ENCODE results near the gene PLPP2.
A peak's percentile ranks its signal among the peaks of the same experiment; 100 is the strongest.
"Not testable (repeated sequence)": the region's sequence is repeated elsewhere in the genome, so short reads cannot be mapped to it uniquely, and the experiment has no call there.

PLPP2 gene

DNA sequence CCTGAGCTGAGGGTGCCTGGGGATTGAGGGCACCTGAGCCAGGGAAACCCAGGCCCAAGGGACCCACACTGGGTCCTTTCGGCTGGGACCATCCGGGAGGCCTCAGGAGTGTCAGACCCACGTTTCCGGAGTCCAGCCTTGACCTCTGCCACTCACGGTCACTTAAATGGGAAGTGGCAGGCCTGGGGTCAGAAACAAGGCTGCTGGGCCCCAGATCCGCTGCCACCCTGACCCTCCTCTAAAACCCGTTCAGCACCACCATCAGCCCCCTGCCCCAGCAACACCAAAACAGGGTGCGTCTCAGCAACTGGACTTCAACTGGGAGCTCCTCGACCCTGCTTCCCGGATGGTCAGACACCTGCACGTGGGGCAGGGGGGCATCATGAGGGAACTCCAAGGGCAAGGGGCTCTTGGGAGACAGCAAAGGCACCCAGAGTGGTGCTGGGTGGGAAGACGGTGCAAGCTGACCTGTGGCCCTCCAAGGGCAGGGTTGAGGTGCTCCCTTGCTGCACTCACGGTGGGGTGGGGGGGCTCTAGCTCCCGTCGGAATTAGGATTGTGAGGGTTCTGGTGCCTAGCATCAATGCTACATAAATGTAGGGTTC lies 1.2 kb upstream of the PLPP2 start:
- no peak for DNase-seq

DNA sequence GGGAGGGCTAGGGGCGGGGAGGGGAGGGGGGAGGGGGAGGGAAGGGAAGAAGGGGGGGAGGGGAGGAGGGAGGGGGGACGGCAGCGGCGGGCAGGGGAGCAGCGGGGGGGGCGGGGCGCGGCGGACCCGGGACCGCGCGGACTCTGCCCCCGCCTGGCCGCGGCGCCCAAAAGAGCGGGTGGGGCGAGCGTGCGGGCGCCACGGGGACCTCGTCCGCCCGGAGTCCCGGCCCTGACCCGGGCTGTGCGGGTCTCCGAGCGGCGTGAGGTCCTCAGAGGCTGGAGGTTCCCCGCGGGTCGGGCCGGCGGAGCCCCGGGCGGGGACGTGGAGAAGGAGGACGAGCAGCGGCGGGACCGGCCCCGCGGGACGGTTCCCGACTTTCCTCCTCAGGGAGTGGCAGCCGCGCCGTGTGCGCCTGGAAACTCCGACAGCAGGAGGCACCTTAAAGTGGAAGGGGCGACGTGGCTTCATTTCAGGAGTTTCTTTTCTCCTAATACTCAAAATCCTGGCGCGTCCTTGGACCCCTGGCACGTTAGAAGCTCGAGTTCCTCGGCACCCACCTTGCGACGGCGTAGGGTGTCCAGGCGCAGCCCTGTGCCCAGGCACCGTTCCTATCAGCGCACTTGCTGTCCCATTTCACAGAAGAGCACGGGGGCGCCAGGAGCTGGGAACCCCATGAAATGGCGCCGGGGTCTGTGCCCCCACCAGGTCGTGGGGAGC lies 518 bp upstream of the PLPP2 start:
- no peak for DNase-seq

GRCh38 chr19:290372-291005 lies 714 bp downstream of the PLPP2 start:
- DNase-seq: no peak

DNA sequence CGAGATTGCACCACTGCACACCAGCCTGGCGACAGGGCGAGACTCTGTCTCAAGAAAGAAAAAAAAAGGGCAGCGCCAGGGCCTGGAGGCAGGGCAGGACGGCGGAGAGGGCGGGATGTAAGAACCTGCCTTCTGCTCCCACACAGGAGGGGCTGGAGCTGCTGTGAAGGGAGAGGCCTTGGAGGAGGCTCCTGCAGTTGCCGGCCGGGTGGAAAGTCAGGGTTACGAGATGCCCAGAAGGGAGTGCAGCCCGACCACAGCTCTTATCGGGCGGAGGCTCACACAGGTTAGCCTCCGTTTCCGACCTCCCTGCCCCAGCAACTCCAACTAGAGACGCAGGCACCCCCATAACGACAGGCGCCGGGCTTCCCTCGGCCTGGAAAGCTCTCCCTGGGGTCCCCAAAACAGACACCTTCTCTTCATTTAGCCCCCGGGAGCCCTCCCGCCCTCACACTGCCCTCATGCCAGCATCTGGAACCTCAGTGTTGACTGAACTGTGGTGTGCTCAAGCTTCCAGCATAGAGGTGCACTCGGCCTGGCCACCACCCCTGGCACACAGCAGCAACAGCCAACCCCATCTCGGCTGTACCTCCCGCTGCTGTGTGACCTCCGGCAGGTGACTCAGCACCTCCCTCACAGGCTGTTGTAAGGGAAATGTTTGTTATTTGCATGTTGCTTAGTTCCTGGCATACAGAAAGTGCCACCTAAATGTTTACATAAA lies 1.4 kb downstream of the PLPP2 start:
- peak; percentile 20 for DNase-seq

DNA sequence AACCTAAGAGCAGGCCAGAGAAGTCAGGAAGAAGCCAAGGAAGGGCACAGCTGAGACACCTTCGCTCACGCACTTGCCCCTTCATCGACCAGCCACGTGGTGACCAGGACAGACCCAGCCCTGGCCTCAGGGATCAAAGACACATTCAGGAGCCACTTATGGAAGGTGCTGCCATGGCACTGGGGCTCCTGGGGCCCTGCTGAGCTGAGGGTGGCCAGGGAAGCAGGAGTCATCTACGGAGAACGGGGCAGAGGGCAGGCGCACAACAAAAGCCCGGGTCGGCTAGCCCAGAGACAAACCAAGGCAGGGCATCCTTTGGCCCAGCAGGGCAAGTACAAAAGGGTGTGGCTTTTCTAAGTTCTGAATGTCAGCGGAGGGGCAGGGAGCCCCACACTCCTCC lies 2.3 kb downstream of the PLPP2 start:
- DNase-seq: no peak

GRCh38 chr19:287381-287871 lies 3.8 kb downstream of the PLPP2 start:
- no peak for DNase-seq

DNA sequence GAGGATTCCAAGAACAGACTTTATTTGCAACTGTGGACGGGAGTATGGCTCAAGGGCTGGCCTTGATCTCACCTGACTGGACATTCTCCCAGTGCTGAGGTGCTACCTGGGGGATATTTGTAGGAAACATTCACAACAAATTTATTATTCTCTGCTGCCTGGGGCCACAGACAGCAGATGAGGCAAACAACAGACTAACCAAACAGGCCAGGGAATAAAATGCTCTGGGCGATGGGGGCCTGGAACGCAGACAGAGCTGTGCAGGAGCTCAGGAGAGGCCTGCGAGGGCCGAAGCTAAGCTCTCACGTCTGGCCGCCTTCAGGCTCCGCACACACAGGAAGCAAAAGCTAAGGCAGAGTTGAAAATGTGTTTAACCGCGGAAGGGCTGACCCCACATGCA lies 7.8 kb downstream of the PLPP2 start:
- DNase-seq: no peak

GRCh38 chr19:282501-282900 lies 8.7 kb downstream of the PLPP2 start:
- no peak for DNase-seq

GRCh38 chr19:281992-282391 lies 9.2 kb downstream of the PLPP2 start:
- no peak for DNase-seq

DNA sequence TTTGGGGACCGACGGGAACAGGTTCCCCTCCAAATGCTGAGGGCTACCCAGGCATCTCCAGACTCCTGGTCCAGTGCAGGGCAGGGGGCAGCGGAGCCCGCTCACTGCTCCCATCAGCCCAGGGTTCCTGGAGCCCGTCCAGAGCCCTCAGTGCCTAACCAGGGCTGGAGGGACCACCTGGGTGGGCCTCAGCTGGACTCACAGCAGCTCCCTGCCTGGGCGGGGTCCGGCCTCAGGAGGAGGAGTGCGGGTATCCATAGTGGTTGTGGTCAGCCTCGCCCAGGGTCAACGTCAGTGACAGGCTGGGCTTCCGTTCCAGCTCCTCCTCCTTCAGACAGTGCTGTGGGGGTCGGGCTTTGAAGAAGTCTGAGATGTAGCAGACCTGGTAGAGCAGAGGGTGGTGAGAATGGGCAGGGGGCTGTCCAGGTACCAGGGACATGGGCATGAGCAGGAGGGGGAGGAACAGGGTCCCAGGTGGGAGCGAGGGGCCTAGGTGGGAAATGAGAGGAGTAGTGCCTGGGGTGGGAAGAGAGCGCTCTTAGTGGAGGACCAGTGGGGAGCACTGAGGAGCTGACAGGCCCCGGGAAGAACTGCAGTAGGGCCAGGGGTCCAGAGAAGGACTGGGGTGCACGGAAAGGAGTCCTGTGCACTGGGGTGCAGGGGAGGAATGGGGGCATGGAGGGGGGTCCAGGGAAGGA lies 9.9 kb downstream of the PLPP2 start:
- no peak for DNase-seq

DNA sequence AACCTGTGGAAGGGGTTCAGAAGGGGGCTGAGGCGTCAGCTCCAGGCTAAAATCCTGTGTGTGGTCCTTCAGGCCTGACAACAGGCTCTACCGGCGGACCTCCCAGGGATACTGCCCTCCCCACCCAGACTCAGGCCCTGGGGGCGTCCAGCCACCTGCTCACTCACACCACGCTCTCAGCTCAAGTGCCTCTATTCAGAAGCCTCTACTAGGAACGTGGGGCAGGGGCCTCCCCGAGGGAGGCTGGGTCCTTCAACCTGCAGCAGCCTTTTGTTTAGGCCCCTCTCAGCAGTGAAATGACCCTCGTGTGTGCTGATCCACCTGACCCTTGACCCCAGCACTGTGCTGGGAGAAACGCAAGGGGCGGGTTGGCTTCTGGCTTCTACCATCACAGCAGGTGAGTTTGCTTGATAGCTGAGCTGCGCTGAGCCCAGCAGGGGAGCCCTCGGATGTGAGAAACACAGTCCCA lies 10.6 kb downstream of the PLPP2 start:
- no peak for DNase-seq

DNA sequence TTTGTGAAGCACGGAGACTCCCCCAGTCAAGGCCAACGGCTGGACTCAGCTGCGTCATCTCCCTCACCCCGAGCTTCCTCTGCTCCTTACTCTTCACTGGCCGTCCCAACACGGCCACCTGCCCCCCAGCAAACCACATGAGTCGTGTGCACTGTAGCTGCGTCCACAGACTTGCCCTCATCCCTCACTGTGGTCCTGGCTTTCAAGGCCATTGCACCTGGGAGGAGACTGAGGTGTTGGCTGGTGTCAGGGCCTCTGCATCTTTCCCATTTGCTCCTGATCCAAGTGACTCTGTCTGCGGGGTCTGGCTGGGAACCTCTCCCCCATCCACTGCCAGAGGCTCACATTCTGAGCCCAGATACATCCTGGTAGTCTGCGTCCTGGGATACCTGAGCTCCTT lies 11.5 kb downstream of the PLPP2 start:
- DNase-seq: no peak

DNA sequence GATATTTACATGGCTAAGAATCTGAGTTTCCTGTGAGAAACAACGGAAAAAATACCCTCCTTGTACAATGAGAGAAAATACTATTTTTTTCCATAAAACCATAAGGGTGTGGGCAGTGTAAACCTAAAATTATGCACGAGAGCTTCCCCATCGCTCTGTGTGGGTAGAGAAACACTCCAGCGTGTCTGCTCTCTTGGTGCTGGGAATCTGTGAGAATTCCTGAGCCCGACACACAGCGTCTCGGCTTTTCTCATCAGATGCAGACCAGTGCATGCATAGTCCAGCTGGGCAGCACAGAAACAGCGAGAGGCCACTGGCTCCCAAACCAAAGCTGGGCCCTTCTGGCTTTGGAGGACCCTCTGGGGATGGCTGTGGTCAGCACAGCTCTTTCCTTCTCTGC lies 12.0 kb downstream of the PLPP2 start:
- no peak for DNase-seq

- DNase-seq: no peak
These were observed 13.5 kb downstream of the PLPP2 start for GRCh38 chr19:277581-278165.

DNA sequence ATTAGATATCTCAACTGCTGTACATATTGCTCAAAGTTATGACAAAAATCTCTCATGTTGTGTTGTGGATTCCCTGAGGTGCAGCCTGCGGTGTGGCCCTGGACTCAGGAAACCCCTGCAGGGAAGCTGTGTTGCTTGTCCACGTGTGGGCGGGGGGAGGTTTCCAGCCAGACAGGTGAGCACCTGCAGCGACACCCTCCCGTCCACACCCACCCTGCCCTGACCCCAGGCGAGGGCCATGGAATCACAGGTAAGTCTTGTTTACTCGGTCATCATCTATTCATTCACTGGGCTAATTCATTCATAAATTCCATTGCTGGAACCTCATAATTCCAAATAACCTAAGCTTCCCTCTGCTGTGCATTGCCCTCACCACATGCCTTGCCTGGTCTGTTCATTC lies 14.1 kb downstream of the PLPP2 start:
- no peak for DNase-seq

GRCh38 chr19:275958-276646 lies 15.1 kb downstream of the PLPP2 start:
- DNase-seq: no peak

GRCh38 chr19:275000-275399 lies 16.2 kb downstream of the PLPP2 start:
- DNase-seq: no peak

DNA sequence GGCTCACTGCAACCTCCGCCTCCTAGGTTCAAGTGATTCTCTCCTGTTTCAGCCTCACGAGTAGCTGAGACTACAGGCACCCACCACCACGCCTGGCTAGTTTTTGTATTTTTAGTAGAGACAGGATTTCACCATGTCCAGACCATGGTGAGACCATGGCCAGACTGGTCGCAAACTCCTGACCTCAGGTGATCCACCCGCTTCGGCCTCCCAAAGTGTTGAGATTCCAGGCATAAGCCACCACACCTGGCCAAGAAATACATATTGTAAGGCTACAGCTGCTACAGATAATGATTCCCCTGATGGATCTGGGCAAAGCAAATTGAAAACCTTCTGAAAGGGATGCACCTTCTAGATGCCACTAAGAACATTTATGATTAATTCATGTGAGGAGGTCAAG lies 17.8 kb downstream of the PLPP2 start:
- no peak for DNase-seq

- DNase-seq: no peak
These were observed 19.3 kb downstream of the PLPP2 start for GRCh38 chr19:271856-272255.

- not testable (repeated sequence) for DNase-seq
These were observed 20.4 kb downstream of the PLPP2 start for GRCh38 chr19:270766-271318.

- DNase-seq: no peak
These were observed 22.0 kb downstream of the PLPP2 start for GRCh38 chr19:269241-269640.

- no peak for DNase-seq
These were observed 29.1 kb downstream of the PLPP2 start for GRCh38 chr19:262125-262524.

Data from CD4-positive, alpha-beta T cell treated with Interleukin-12 subunit alpha and Interleukin-12 subunit beta, for 1 hour (primary cell).